ENCODE measurements around the gene AMDHD2. TPM values are rescaled to one million over a fixed set of nuclear protein-coding genes. Genes with fewer than 3 reads are reported as not detected.

The AMDHD2 gene
- total and polyA plus RNA-seq, 2 of the 8 experiments (the other 6 are each of a cell fraction or from before 2014, with no cell fraction given), result 43.0 to 54.6 TPM

DNA sequence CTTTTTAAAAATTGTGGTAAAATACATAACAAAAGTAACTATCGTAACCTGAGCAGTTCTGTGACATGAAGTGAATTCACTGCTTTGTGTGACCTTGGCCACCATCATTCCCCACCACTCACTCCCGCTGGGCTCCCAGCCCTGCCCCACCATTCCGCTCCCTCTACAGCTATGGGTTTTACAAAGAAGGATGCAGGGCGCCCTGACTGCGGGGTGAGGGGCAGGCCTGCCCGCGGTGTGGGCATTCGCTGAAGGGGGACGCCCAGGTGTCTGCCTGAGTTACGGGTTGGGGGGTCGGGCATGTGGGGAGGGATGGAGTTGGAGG, 11.2 kb downstream of the AMDHD2 start, which contains the start of gene CEMP1:
CEMP1 (minus strand) TSS at position 38 of the 325 bp plus-strand sequence. CDS start 335 bp downstream, outside the sequence.
- Histone ChIP-seq H4K20me1 (replicated peaks in 1 of 2; ENCODE audit: control insufficient read depth in 1 of 2, insufficient read depth in 2 of 2, low read length in 2 of 2) (peaks cover 0 to 17% of the 10 kb centered on the region in 2 experiments), H2BK12ac (ENCODE audit: low read depth, low read length) (0 out of 2 replicates have a peak within 1 kb of the TSS, but pooled peaks have one; percentile 75), H4K5ac (ENCODE audit: insufficient read length, low read depth, low read length) (peak within 1 kb of the TSS; percentile 70), H3K4me3 (ENCODE audit: extremely low read depth in 1 of 4, insufficient read depth in 2 of 4, low read depth in 3 of 4, low read length in 4 of 4) (peak within 1 kb of the TSS; percentile 63 to 76 (median 72)), H2AFZ (ENCODE audit: low read length) (no peak within 1 kb of the TSS), H3K4me1 (replicated peaks in 1 of 4; ENCODE audit: control insufficient read depth in 3 of 4, insufficient read depth in 4 of 4, low read length in 3 of 4) (peaks cover 0 to 9% (median 7%) of the 10 kb centered on the region in 4 experiments; a peak in 4 of 7 replicates), H4K91ac (replicated peaks; ENCODE audit: insufficient read length, low read length) (peak within 1 kb of the TSS; percentile 84), H3K36me3 (ENCODE audit: control insufficient read depth in 2 of 4, insufficient read depth in 4 of 4, low read length in 3 of 4) (peaks cover 3 to 20% (median 5%) of the 10 kb centered on the region in 4 experiments; a peak in 6 of 8 replicates), H3K27ac (ENCODE audit: low read depth, low read length) (peak within 1 kb of the TSS; percentile 46; the same call in 1 of the 2 replicates), H2AK5ac (ENCODE audit: low read depth, low read length) (no peak within 1 kb of the TSS), H2BK120ac (replicated peaks; ENCODE audit: low read depth, low read length) (no peak within 1 kb of the TSS), H3K23me2 (ENCODE audit: low read depth, low read length) (peaks cover 14% of the 10 kb centered on the region), H3K79me1 (ENCODE audit: low read depth, low read length) (no peaks in the 10 kb centered on the region), H2BK15ac (ENCODE audit: low read length) (no peak within 1 kb of the TSS), H3K79me2 (ENCODE audit: control insufficient read depth in 1 of 2, insufficient read depth in 2 of 2, low read length in 2 of 2) (no peaks in the 10 kb centered on the region), H3K27me3 (replicated peaks in 1 of 4; ENCODE audit: control insufficient read depth in 3 of 4, extremely low read depth in 1 of 4, insufficient read depth in 3 of 4, low read length in 3 of 4) (no peaks in the 10 kb centered on the region), H4K8ac (ENCODE audit: extremely low read depth, insufficient read depth, low read length) (peak within 1 kb of the TSS; percentile 80), H3K23ac (ENCODE audit: insufficient read length) (no peak within 1 kb of the TSS), H2BK5ac (ENCODE audit: low read depth, low read length) (peak within 1 kb of the TSS; percentile 91), H3K9me3 (ENCODE audit: insufficient read depth in 2 of 2, low read depth in 1 of 2, low read length in 1 of 2) (no peaks in the 10 kb centered on the region), H3K4ac (replicated peaks; ENCODE audit: insufficient read length, low read depth, low read length) (no peak within 1 kb of the TSS), H3K56ac (replicated peaks; ENCODE audit: insufficient read length, low read depth, low read length) (peak within 1 kb of the TSS; percentile 84), H3K18ac (ENCODE audit: extremely low read depth, low read length) (peak within 1 kb of the TSS; percentile 91), H3K9ac (replicated peaks in 1 of 4; ENCODE audit: extremely low read depth in 1 of 4, low read depth in 3 of 4, low read length in 3 of 4) (peak within 1 kb of the TSS in 3 of 4 experiments; percentile 52 to 62 (median 57); a peak in 6 of 7 replicates), H3K4me2 (ENCODE audit: insufficient read depth in 1 of 2, low read depth in 2 of 2, low read length in 2 of 2) (peak within 1 kb of the TSS; percentile 88 to 93), H3K14ac (ENCODE audit: insufficient read length) (no peak within 1 kb of the TSS), H2BK20ac (ENCODE audit: low read length) (no peak within 1 kb of the TSS)
- CTCF ChIA-PET (ENCODE audit: partially characterized antibody), result interaction anchor here (0.6 to 0.7 kb wide), 2 partner anchors 11 to 13 kb away, joined by 3 to 5 read pairs; no protein-coding TSS in a partner anchor
- POLR2A ChIA-PET (ENCODE audit: partially characterized antibody), result interaction anchor here (0.6 to 5.6 kb wide), 13 partner anchors 10 to 479 kb away, joined by 3 to 108 read pairs (median 4); partner anchors contain the start of genes AMDHD2, ATP6V0C, ECI1 and TBC1D24
- DNase-seq (ENCODE audit: low read depth in 1 of 2, low spot score in 2 of 2), result no peak
- WGBS, 2 experiments (ENCODE audit: extremely low coverage in 1 of 2, insufficient coverage in 1 of 2, insufficient read length in 1 of 2, insufficient replicate concordance in 2 of 2, low coverage in 1 of 2, low lambda C conversion rate in 2 of 2, missing lambda C conversion rate in 1 of 2), result 6% methylated on average over 11 of the region's 11 CpGs; no CpG with 5 or more reads in 1 of the 2 experiments
- no peak for FAIRE-seq
- TF ChIP-seq, protein P1, sequence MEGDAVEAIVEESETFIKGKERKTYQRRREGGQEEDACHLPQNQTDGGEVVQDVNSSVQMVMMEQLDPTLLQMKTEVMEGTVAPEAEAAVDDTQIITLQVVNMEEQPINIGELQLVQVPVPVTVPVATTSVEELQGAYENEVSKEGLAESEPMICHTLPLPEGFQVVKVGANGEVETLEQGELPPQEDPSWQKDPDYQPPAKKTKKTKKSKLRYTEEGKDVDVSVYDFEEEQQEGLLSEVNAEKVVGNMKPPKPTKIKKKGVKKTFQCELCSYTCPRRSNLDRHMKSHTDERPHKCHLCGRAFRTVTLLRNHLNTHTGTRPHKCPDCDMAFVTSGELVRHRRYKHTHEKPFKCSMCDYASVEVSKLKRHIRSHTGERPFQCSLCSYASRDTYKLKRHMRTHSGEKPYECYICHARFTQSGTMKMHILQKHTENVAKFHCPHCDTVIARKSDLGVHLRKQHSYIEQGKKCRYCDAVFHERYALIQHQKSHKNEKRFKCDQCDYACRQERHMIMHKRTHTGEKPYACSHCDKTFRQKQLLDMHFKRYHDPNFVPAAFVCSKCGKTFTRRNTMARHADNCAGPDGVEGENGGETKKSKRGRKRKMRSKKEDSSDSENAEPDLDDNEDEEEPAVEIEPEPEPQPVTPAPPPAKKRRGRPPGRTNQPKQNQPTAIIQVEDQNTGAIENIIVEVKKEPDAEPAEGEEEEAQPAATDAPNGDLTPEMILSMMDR (IDR thresholded peaks at IDR 0.05; ENCODE audit: control extremely low read depth in 1 of 3, insufficient read depth in 1 of 3, low read depth in 1 of 3, low read length in 3 of 3), result no peak
- TF ChIP-seq NRF1 (IDR thresholded peaks at IDR 0.05; ENCODE audit: low read depth, low read length) (no peak), EP300 (IDR thresholded peaks at IDR 0.05; ENCODE audit: borderline replicate concordance in 1 of 2, low read depth in 2 of 2, low read length in 2 of 2) (no peak), PHF8 (conservative IDR thresholded peaks at IDR 0.05; ENCODE audit: low read depth, low read length) (no peak), BCL11A (IDR thresholded peaks at IDR 0.05; ENCODE audit: low read depth in 2 of 2, low read length in 2 of 2) (no peak), POLR2AphosphoS5 (IDR thresholded peaks at IDR 0.05; ENCODE audit: low read depth, low read length) (no peak)

Measured in H1 (cell line).